Breast epithelium (tissue), 3 donors: ENCODE measurements around the gene TANC1.

ENCODE experiments used
- CTCF ChIP-seq, 3 donors: fragments of 450-650 bp; IDR thresholded peaks; one replicate each; pipeline ENCODE4 v1.5.1; 2016 to 2017; ENCODE audit warnings: antibody characterized with exemption in 3 of 3, mild to moderate bottlenecking in 3 of 3, moderate library complexity in 3 of 3
- POLR2A ChIP-seq: fragments of 450-650 bp; IDR thresholded peaks from one replicate; pipeline ENCODE4 v1.6.1; 2016; ENCODE audit warnings: antibody characterized with exemption, mild to moderate bottlenecking, moderate library complexity
- POLR2AphosphoS5 ChIP-seq, 3 donors: sonication (generic); formaldehyde crosslinking; IDR thresholded peaks; one replicate each; pipeline ENCODE4 v1.6.1; 2017; ENCODE audit warnings: antibody characterized with exemption in 3 of 3

DNA sequence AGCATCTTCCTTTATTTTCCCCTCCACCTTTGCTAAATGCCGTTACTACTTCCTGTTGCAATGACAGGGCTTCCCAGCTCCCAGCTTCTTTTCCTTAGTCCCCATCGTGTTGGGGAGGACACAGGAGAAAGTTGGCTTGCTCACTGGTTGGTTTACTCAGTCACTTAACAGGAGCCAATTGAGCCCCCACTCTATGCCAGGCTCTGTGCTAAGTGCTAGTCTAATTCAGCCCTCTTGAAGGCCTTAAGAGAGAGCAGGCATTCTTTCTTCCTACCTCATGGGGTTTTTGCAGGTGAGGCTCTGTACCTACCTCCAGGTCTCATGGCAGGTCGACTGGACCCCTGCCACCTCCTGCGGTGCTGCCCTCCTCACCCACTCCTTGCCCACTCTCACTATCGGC lies 20.1 kb downstream of the TANC1 start:
- TF ChIP-seq POLR2A (no peak), CTCF (IDR thresholded peaks at IDR 0.05) (no peak), POLR2AphosphoS5 (IDR thresholded peaks at IDR 0.05) (no peak)
